ENCODE results near the gene LRP11. TPM values are rescaled to one million over a fixed set of nuclear protein-coding genes. Genes with fewer than 3 reads are reported as not detected.
A peak's percentile ranks its signal among the peaks of the same experiment; 100 is the strongest.
"Not testable (repeated sequence)": the region's sequence is repeated elsewhere in the genome, so short reads cannot be mapped to it uniquely, and the experiment has no call there.

The LRP11 gene
- polyA plus RNA-seq, 2 of the 4 experiments (the other 2 are of a cell fraction): 48.9 to 57.7 TPM

GRCh38 chr6:149895048-149895590, 31.0 kb upstream of the LRP11 start:
- ChIA-PET CTCF (interaction anchor here (0.7 to 1.9 kb wide), 7 partner anchors 9 to 60 kb away, joined by 3 to 5 read pairs (median 4); partner anchors contain the start of gene RAET1G), POLR2A (no interaction called here)
- peak overlapping the region; percentile 77 to 94 for H3K27ac ChIP-seq
- H3K4me1 ChIP-seq: peaks cover 57% of the 10 kb centered on the region
- no peak for TF ChIP-seq TFCP2L1 (CRISPR knock-in tag; IDR thresholded peaks at IDR 0.05)
- peak; percentile 16; the same call in 1 of the 3 replicates for TF ChIP-seq CTCF (IDR thresholded peaks at IDR 0.05)
- TF ChIP-seq SMC3 (IDR thresholded peaks at IDR 0.05): peak; percentile 25; the same call in 1 of the 3 replicates
- peak in 1 of 2 experiments; percentile 32; a peak in 3 of 5 replicates for TF ChIP-seq RAD21 (conservative IDR thresholded peaks at IDR 0.05 in 1 of 2, IDR thresholded peaks at IDR 0.05 in 1 of 2)
- peak in 1 of 2 experiments; percentile 63; a peak in 3 of 6 replicates for ATAC-seq
- H3K9me3 ChIP-seq: no peaks in the 10 kb centered on the region
- no peak for FAIRE-seq
- H3K4me3 ChIP-seq: no peak overlapping the region
- peak in 1 of 2 experiments; percentile 58 for DNase-seq (ENCODE audit: low read depth in 1 of 2, low spot score in 1 of 2)
- peak overlapping the region; percentile 72 for H3K4me2 ChIP-seq
- 21% methylated on average over 5 of the region's 7 CpGs for WGBS (ENCODE audit: missing lambda C conversion rate)

GRCh38 chr6:149891864-149892263, 27.7 kb upstream of the LRP11 start:
- H3K4me3 ChIP-seq; POLR2A ChIA-PET; DNase-seq (ENCODE audit: low read depth in 1 of 2, low spot score in 1 of 2); H3K9me3 ChIP-seq; ATAC-seq; H3K4me2 ChIP-seq; FAIRE-seq: not testable (repeated sequence)
- CTCF ChIA-PET: interaction anchor here (1.6 to 1.7 kb wide), 2 partner anchors 51 kb away, joined by 3 to 4 read pairs; no protein-coding TSS in a partner anchor
- WGBS (ENCODE audit: missing lambda C conversion rate): 89% methylated on average over 6 of the region's 6 CpGs
- Histone ChIP-seq H3K4me1 (peaks cover 71% of the 10 kb centered on the region), H3K27ac (peak overlapping the region in 1 of 2 experiments; percentile 90; a peak in 3 of 6 replicates)

- CTCF ChIA-PET: interaction anchor here (1.7 kb wide), 1 partner anchor 51 kb away, joined by 3 read pairs; no protein-coding TSS in a partner anchor
- H3K4me1 ChIP-seq: peaks cover 71% of the 10 kb centered on the region
- POLR2A ChIA-PET: interaction anchor here (0.6 kb wide), 1 partner anchor 29 kb away, joined by 4 read pairs; no protein-coding TSS in a partner anchor
- ATAC-seq (no peak), DNase-seq (ENCODE audit: low read depth in 1 of 2, low spot score in 1 of 2) (no peak), FAIRE-seq (no peak)
- H3K9me3 ChIP-seq: no peaks in the 10 kb centered on the region
- peak overlapping the region; percentile 90 to 92 for H3K27ac ChIP-seq
- 73% methylated on average over 3 of the region's 3 CpGs for WGBS (ENCODE audit: missing lambda C conversion rate)
- no peak overlapping the region for H3K4me3 ChIP-seq
- peak overlapping the region; percentile 74 for H3K4me2 ChIP-seq
- TF ChIP-seq RNF2 (IDR thresholded peaks at IDR 0.05; ENCODE audit: borderline replicate concordance, low read depth): no peak
- no peak for TF ChIP-seq FOSL2 (IDR thresholded peaks at IDR 0.05)
- TF ChIP-seq FOSL2 (CRISPR knock-in tag; IDR thresholded peaks at IDR 0.05): peak; percentile 7; the same call in 1 of the 2 replicates
Measured at GRCh38 chr6:149891259-149891658, 27.1 kb upstream of the LRP11 start.

- Histone ChIP-seq H3K9me3 (no peaks in the 10 kb centered on the region), H3K4me2 (peak overlapping the region; percentile 74), H3K27ac (peak overlapping the region; percentile 90 to 92), H3K4me3 (no peak overlapping the region), H3K4me1 (peaks cover 69% of the 10 kb centered on the region)
- 34% methylated on average over 6 of the region's 6 CpGs for WGBS (ENCODE audit: missing lambda C conversion rate)
- DNase-seq (ENCODE audit: low read depth in 1 of 2, low spot score in 1 of 2): peak in 1 of 2 experiments; percentile 34
- CTCF ChIA-PET: interaction anchor here (1.7 kb wide), 1 partner anchor 50 kb away, joined by 3 read pairs; no protein-coding TSS in a partner anchor
- POLR2A ChIA-PET: interaction anchor here (0.6 kb wide), 1 partner anchor 28 kb away, joined by 4 read pairs; no protein-coding TSS in a partner anchor
- ATAC-seq: peak; percentile 49 to 51; a peak in 4 of 6 replicates
- FAIRE-seq: no peak
- no peak for TF ChIP-seq CHD2 (IDR thresholded peaks at IDR 0.05; ENCODE audit: low read length, partially characterized antibody)
- TF ChIP-seq BHLHE40 (IDR thresholded peaks at IDR 0.05; ENCODE audit: low read depth, low read length): no peak
- TF ChIP-seq POLR2AphosphoS2 (conservative IDR thresholded peaks at IDR 0.05; ENCODE audit: low read length): no peak
- no peak for TF ChIP-seq JUN (IDR thresholded peaks at IDR 0.05)
- no peak for TF ChIP-seq CTCF (IDR thresholded peaks at IDR 0.05)
- no peak for TF ChIP-seq TP53 (CRISPR knock-in tag; IDR thresholded peaks at IDR 0.05)
- no peak for TF ChIP-seq NR3C1 (IDR thresholded peaks at IDR 0.05)
- TF ChIP-seq RCOR1 (IDR thresholded peaks at IDR 0.05; ENCODE audit: low read depth, low read length): no peak
- no peak for TF ChIP-seq GATA3 (IDR thresholded peaks at IDR 0.05; ENCODE audit: borderline replicate concordance)
- no peak for TF ChIP-seq ATOH8 (CRISPR knock-in tag; IDR thresholded peaks at IDR 0.05; ENCODE audit: low read depth)
- TF ChIP-seq REST (IDR thresholded peaks at IDR 0.05): no peak
- no peak for TF ChIP-seq RARB (CRISPR knock-in tag; IDR thresholded peaks at IDR 0.05)
- no peak for TF ChIP-seq E2F6 (IDR thresholded peaks at IDR 0.05; ENCODE audit: borderline replicate concordance, low read depth)
Measured at GRCh38 chr6:149890629-149891045, 26.5 kb upstream of the LRP11 start.

All from A549 (cell line).